M059J (cell line): ENCODE data around the gene LDHAL6B. TPM values are rescaled to one million over a fixed set of nuclear protein-coding genes. Genes with fewer than 3 reads are reported as not detected.

Source experiments
- DNase-seq: peaks from one replicate; pipeline ENCODE4 v3.0.0-alpha.2; 2012; ENCODE audit warnings: low read depth
- total RNA-seq: library from RNA; depleted of rRNA; stranded (reverse); fragments of >200 nt; shearing (Covaris generic); gene quantifications from 2 replicates; pipeline ENCODE4 v1.2.3, GENCODE V29; 2014

Gene LDHAL6B
- total RNA-seq, 1 experiment from 2014 or later, result not detected

DNA sequence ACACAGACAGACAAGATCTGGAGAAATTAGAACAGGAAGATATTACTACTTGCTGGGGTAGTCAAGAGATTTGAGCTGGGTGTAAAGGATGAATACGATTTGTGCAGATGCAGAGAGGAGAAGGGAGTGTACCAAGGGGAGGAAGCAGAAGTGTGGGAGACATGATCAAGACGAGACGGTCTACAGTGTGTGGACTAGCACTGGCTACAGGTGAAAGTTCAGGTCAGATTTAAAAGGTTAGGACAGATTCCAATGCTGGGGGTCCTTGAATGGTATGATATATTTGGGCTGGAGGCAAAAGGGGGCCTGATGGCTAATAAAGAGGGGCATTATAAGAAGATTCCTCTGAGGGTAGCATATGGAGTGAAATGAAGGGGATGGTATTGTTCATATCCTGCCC lies 12.1 kb downstream of the LDHAL6B start:
- no peak for DNase-seq

DNA sequence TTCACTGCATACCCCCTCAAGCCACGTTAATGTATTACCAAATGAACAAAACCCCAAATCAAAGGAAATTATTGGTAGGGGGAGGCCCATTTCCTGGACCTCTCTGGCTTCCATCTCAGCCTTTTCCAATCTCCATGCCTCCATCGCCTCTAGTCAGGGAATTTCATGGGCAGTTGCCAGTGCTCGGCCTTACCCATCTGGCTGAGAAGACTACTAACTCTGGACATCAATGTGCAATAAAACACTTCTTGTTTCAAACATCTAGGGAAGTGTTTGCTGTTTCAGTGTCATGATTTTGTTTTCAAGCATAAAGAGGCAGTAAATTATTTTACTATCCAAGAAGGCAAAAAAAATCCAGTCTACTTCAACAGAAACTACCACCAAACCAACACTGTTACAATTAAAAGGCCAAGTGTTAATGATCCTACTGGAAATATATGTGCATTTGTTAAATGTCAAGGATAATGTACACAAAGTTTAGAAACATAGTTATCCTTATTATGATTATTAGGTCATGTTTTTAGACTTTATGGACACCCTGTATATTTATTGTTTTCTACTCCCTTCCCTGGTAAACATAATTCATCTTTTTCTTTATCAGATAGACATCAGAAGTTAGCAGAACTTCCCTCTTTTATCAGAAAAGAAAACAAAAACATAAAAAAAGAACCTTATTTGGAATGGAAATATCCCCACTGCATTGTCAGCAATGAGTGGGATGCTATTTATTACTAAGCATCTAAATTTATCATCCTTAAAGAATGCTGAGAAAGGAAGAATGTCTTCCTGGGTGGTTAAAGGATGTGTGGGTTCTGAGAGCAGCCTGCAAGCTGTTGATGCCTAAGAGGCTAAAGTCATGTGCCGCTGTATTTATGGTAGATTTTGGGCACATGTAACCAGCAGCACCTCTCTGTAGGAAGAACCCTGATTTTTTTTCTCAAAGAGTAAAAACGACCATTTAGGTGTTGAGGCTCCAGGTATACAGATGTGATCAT lies 15.2 kb downstream of the LDHAL6B start:
- DNase-seq, result peak; percentile 88

DNA sequence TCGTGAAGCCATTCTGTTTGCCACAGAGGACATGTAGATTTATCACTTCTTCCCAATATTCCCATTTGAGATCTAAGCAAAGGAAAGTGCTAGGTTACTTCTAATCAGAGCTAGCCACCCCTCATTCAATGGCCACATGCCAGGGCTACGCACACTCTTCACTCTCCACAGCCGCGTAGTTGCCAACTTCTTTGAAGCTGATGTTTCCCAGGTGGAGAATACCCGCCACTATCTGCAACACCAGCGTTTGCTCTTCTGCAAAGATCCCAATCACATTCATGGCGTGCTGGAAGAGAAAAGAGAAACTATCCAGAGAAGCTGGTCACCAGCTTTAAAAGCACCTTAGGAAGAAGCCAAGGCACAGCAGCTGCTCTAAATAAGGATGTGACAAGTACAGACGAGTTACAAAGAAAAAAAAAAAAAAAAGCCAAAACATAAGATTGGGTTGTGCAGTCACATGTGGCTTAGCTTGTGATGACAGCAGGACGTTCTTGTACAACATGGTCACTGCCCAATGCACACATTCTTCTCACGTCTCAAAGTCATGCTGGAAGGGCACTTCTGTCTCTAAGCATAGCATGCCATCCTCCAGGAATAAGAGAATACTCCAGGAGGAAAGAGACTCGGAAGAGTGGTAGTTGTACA lies 16.4 kb downstream of the LDHAL6B start:
- DNase-seq, result no peak

DNA sequence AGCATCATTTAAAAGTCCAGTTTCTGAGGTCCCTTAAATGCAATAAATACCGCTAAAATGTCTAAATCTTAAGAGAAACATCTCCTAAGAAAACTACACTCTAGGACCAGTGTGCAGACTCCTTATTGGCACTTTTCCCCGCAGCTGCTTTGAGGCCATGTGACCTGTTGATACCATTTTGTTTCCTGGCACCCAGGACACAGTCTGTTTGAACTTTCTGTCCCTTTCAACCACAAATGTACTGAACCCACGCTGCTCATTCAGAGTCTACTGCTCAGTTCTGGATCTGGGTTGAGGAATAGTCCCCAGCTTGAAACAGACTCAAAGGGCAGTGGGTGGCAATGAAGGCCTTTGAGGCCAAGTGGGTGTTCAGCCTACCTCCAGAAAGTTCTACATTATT lies 17.1 kb downstream of the LDHAL6B start:
- DNase-seq, result peak; percentile 31

- DNase-seq, result no peak
Measured at GRCh38 chr15:59224474-59224873, 17.8 kb downstream of the LDHAL6B start.

DNA sequence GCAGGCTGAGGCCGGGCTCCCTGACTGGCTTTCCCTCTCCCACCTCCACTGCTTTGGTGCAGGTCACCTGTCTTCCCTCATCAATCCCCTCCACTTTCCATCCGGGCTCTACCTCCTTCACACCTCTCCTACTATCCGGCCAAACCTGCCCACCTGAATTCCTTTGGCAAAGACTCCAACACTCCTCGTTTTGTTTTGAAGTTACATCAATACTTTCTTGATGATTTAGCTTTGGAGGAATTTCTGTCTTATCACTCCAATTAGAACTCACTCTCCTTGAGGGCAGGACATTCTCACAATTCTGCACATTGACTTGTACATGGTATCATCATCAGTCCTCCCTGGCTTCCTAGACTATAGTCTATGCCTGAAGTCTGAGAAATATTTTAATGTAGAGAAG lies 20.4 kb downstream of the LDHAL6B start:
- DNase-seq, result no peak

- no peak for DNase-seq
Measured at GRCh38 chr15:59229015-59229414, 22.4 kb downstream of the LDHAL6B start.

- DNase-seq, result no peak
Measured at GRCh38 chr15:59229453-59229852, 22.8 kb downstream of the LDHAL6B start.

DNA sequence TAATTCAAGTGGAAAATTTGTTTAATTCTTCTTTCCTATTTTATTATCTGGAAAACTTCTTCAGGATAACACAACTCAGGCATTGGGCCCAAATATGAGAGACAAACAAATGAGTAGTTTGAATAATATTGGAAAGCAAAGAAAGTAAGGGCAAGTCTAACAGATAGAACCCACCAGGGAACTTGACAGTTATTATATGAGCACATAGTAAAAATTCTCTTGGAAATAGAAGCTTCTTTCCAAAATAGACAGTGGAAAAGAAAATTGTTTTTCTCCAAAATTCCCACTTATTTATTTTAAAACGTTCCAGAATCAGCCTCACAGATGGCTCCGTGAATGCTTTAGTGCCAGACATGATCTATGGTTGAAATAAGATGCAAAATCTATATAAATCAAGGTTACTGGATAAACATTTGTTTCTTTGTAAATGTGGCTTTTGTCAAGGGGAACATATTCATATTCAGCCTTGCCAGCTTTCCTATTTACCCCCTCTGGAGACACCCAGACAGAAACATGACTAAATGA lies 23.9 kb downstream of the LDHAL6B start:
- DNase-seq, result no peak

GRCh38 chr15:59232476-59232875 lies 25.8 kb downstream of the LDHAL6B start:
- DNase-seq, result peak; percentile 85

- no peak for DNase-seq
Measured at GRCh38 chr15:59236394-59236793, 29.8 kb downstream of the LDHAL6B start.

DNA sequence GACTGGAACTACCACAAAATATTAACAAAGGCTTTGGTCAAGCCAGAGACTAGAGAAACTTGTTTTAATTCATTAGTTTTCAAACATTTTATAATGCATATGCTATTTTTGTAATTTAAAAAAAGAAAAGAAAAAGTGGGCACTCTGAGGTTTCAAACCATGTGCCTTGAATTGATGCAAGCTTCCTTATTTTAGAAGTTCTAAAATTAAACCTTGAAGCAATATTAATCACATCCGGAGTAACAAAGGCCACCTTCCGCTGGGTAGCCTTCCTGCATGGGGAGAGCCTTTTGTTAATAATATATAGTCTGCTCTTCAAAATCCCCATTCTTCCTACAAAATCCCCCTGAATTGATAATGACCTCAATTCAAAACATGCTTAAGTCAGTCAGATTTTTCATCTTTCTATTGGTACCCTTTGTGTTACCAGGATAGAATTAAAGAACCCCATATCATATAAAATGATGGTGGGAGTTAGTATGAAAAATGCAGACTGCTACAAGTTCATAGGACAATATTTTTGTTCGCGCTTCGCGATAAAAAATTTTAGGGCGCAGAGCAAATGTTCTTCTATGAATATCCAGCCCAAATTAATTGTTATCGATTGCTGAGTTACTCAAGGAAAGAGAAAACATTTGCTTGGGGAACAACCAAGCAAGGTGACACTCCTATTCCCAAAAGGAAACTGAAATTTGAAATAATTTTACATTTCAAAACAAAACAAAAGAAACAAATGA lies 30.6 kb downstream of the LDHAL6B start:
- no peak for DNase-seq

DNA sequence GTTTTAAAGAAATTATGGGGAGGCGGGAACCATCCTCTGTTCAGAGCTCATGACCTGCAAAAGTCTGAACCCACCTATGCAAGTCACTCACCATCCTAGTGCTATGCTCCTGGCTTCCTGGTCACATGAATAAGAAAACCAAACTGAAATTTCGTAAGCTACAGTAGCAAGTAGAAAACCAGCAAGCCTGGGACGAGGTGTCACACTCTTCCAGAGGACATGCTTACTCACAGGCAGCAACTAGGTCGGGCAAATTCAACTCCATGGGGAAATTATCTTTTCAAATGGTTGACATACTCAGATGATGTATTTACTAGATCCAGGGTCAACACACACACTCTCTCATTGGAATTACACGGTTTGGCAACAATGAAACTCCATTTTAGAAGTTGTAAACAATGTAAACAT lies 31.3 kb downstream of the LDHAL6B start:
- DNase-seq, result peak; percentile 31

DNA sequence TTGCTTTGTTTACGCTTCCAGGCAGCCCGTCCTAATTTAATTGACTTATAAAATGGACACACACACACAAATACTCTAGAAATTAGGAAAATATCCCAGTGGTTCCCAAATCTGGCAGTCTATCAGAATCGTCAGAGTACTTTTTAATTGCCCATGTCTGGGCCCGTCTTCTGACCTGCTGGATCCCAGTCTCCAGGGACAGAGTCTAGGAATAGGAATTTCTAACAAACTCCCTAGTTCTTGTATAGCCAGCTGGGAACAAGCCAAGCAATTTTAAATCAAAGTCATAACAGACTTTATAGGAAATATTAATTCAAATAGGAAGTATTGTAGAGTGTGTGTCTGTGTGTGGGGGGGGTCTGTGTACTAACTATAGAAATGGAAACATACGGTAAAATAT lies 33.4 kb downstream of the LDHAL6B start:
- no peak for DNase-seq

DNA sequence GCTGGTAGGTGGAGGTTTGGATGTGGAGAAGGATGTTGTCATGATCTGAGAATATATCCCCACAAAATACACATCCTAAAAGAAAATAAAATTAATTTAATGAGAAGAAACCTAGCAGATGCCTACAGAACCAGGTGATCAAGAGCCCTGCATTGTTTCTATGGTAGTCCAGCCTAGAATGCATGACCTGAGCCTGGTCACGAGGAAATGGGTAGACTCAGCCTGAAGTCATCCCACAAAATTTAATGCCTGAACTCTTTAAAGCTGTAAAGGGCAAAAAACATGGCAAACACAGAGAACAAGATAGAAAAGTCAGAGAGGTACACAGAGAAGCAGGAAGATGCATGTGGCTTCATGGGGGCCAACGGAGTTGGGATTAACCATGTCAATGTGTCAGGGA lies 36.0 kb downstream of the LDHAL6B start:
- peak; percentile 29 for DNase-seq

- no peak for DNase-seq
Measured at GRCh38 chr15:59243622-59244021, 37.0 kb downstream of the LDHAL6B start.

DNA sequence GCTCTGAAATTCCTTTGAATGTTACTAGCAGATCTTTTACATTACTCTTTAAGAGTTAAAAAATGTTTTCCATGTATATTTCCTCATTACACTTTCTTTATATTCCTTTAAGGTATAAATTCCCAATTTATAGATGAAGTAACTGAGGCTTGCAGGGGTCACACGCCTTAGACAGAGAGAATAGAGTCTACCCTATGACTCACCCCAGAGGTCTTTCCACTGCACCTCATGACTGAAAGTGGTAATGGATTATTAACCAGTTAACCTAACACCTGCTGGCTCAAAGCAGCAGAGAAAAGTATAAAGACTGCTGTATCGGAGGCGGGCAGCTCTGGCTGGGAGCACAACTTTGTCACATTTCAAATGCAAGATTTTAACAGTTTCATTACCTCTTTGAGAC lies 37.7 kb downstream of the LDHAL6B start:
- no peak for DNase-seq

- DNase-seq, result peak; percentile 92
Measured at GRCh38 chr15:59245559-59245958, 38.9 kb downstream of the LDHAL6B start.

DNA sequence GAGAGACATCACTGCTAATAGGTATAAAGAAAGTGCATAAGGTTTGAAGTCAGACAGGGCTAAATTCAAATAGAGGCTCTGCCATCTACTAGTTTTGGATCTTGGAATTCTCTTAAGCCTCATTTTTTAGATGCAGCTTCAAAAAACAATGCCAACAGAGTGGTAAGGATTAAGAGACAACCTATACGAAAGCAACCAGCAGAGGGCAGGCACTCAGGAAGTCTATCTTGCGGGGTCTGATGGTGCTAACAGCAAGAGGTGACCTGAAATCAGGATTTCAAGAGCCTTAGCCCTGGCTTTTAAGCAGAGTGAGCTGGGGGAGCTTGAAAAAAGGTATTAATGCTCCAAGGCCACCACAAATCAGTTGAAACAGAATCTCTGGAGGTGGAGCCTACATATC lies 40.7 kb downstream of the LDHAL6B start:
- DNase-seq, result peak; percentile 74

GRCh38 chr15:59249816-59250215 lies 43.2 kb downstream of the LDHAL6B start:
- no peak for DNase-seq

DNA sequence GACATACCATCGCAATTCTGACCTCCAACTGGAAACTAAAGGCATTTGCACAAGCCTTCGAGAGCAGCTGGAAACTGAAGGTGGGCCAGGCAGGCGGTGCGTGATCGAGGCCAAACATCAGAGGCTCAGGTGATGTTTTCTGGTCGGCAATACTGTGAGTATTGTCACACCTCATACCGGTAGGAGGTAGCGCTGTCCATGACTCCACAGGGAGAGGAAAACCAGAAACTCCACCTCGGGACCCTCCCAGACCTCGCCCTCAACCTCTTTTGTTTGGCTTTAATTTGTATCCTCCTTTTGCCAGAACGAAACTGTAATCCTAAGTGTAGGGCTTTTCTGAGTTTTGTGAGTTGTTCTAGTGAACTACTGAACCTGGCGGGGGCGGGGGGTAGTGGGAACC lies 43.6 kb downstream of the LDHAL6B start:
- DNase-seq, result no peak
